B cell (primary cell): ENCODE data around the gene ERVFRD-1.

Experiments
- EZH2 ChIP-seq: IDR thresholded peaks from 2 replicates; pipeline ENCODE4 v1.6.1; 2012; ENCODE audit warnings: borderline replicate concordance, low read depth, mild to moderate bottlenecking, moderate library complexity, low read length; ENCODE audit not compliant: insufficient read depth, poor library complexity, severe bottlenecking
- TF ChIP-seq, protein P1 (sequence below): fragments of 200-600 bp; IDR thresholded peaks from one replicate; pipeline ENCODE4 v1.8.0; 2022; ENCODE audit warnings: antibody characterized with exemption, mild to moderate bottlenecking

DNA sequence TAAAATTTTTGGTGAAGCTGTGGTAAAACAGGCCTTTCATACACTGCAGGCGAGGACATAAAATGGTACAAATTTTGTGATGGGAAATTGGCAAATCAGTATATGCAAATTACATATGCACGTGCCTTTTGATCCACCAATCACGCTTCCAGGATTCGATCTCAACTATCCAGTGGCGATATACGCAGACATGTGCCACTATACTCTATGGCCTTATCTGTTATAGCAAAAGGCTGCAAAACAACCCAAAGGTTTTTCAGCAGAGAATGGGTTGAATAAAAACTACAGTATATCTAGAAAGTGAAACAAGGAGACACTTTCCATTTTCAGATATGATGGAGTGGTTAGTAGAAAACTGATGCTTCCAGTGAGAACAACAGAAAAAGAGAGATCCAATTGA is 41.9 kb upstream of the ERVFRD-1 start:
- TF ChIP-seq, protein P1, sequence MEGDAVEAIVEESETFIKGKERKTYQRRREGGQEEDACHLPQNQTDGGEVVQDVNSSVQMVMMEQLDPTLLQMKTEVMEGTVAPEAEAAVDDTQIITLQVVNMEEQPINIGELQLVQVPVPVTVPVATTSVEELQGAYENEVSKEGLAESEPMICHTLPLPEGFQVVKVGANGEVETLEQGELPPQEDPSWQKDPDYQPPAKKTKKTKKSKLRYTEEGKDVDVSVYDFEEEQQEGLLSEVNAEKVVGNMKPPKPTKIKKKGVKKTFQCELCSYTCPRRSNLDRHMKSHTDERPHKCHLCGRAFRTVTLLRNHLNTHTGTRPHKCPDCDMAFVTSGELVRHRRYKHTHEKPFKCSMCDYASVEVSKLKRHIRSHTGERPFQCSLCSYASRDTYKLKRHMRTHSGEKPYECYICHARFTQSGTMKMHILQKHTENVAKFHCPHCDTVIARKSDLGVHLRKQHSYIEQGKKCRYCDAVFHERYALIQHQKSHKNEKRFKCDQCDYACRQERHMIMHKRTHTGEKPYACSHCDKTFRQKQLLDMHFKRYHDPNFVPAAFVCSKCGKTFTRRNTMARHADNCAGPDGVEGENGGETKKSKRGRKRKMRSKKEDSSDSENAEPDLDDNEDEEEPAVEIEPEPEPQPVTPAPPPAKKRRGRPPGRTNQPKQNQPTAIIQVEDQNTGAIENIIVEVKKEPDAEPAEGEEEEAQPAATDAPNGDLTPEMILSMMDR, result no peak
- TF ChIP-seq EZH2, result no peak
